ENCODE measurements around the gene ZMYM3. TPM values are rescaled to one million over a fixed set of nuclear protein-coding genes. Genes with fewer than 3 reads are reported as not detected.

The ZMYM3 gene
- total RNA-seq, 2 donors from 2014 or later = 18.3 TPM

GRCh38 chrX:71212536-71212935 lies 41.4 kb downstream of the ZMYM3 start:
- no peaks in the 10 kb centered on the region for H3K4me1 Mint-ChIP-seq
- no peak overlapping the region for H3K4me3 Mint-ChIP-seq
- H3K36me3 Mint-ChIP-seq (ENCODE audit: low read depth) = no peaks in the 10 kb centered on the region
- H3K9me3 Mint-ChIP-seq = no peaks in the 10 kb centered on the region
- no peak for ATAC-seq (replicated peaks)
- peaks cover 4% of the 10 kb centered on the region for H3K27me3 Mint-ChIP-seq
- no peak overlapping the region for H3K27ac Mint-ChIP-seq

DNA sequence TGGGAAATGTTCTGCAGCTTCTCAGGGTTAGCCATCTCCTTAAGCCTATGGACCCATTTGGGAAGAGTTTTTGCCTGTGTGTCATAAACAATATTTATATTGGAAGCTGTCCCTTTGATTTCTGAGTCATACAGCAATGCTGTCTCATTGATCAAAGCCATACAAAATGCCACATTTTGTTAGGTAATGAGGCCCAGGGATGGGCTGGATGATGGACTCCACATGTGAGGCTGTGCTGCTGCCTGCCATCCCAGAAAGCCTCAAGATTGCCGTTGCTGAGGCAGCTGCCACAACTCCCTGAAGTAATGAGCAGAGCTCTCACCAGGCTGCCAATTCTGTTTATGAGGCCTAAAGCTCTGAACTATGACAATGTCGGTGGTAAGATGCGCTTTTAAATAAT lies 43.1 kb downstream of the ZMYM3 start:
- no peak for ATAC-seq (replicated peaks)
- Mint-ChIP-seq H3K27me3 (peaks cover 4% of the 10 kb centered on the region), H3K4me1 (no peaks in the 10 kb centered on the region), H3K36me3 (ENCODE audit: low read depth) (no peaks in the 10 kb centered on the region), H3K9me3 (no peaks in the 10 kb centered on the region), H3K4me3 (no peak overlapping the region), H3K27ac (no peak overlapping the region)

DNA sequence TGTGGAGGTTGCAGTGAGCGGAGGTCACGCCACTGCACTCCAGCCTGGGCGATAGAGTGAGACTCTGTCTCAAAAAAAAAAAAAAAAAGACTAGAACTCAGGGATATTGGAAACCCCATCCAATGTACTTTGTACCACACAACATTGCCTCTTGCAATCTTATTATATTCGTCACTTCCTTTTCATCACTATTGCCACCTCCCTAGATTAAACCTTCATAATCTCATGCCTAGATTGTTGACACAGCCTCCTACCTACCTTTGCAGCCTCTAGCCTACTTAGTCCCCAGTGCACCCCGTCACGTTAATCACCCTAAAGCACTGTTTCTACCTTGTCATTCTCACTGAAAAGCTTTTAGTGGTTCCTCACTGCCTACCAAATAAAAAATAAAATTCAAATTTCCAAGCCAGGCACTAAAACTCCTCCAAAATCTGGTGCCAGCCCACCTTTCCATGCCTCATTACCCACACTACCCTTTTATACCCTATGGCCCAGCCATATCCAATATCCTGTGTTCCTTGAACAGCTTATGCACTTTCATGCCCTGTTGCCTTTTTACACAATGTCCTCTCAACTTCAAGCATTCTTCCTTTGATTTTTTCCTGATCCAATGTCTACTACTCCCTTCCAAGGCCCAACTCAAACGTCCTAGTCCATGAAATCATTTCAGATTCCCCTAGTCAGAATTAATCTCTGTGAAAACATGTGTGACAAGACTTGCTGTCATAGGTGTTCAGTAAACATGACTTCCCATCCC lies 54.5 kb downstream of the ZMYM3 start:
- Mint-ChIP-seq H3K4me1 (peaks cover 5% of the 10 kb centered on the region), H3K36me3 (ENCODE audit: low read depth) (peaks cover 11% of the 10 kb centered on the region), H3K4me3 (peak overlapping the region; percentile 32), H3K9me3 (no peaks in the 10 kb centered on the region), H3K27ac (no peak overlapping the region), H3K27me3 (no peaks in the 10 kb centered on the region)
- ATAC-seq (replicated peaks) = no peak

- peaks cover 11% of the 10 kb centered on the region for H3K36me3 Mint-ChIP-seq (ENCODE audit: low read depth)
- peaks cover 5% of the 10 kb centered on the region for H3K4me1 Mint-ChIP-seq
Observed at GRCh38 chrX:71198066-71198465, 55.9 kb downstream of the ZMYM3 start.

DNA sequence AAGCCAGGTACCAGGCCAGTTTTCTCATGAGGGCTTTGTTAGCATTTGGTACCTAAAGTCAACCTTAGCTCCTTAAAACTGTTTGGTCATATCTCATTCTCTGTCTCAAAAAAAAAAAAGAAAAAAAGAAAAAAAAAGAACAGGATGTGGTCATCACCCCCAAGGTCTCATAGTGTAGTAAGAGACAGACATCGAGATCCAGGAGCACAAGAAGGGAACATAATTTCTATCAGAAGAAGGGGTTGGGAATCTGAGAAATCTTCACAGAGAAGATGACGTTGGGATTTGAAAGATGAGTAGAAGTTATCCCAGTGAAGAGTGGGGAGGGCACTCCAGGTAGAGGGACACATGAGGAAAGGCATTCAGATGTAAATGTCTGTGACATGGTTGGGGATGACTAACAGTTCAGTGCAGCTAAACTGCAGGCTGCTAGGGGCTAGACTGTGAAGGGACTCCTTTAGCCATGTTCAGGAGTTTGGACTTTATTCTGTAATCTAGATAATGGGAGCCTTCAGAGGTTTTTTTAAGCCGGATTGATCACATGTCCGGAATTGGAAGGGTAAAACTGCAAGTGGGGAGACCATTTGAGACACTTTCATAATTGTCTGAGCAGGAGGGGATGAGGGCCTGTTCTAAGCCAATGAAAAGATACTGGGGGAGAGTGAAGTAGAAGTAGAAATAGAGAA lies 57.8 kb downstream of the ZMYM3 start:
- H3K27ac Mint-ChIP-seq = peak overlapping the region; percentile 99
- H3K9me3 Mint-ChIP-seq = no peaks in the 10 kb centered on the region
- peaks cover 9% of the 10 kb centered on the region for H3K4me1 Mint-ChIP-seq
- peak; percentile 85 for ATAC-seq (replicated peaks)
- H3K27me3 Mint-ChIP-seq = no peaks in the 10 kb centered on the region
- H3K4me3 Mint-ChIP-seq = peak overlapping the region; percentile 100
- peaks cover 13% of the 10 kb centered on the region for H3K36me3 Mint-ChIP-seq (ENCODE audit: low read depth)

More at GRCh38 chrX:71198066-71198465, 55.9 kb downstream of the ZMYM3 start:
- Mint-ChIP-seq H3K9me3 (no peaks in the 10 kb centered on the region), H3K27ac (peak overlapping the region; percentile 71), H3K4me3 (peak overlapping the region; percentile 100), H3K27me3 (no peaks in the 10 kb centered on the region)
- ATAC-seq (replicated peaks) = peak; percentile 64

DNA sequence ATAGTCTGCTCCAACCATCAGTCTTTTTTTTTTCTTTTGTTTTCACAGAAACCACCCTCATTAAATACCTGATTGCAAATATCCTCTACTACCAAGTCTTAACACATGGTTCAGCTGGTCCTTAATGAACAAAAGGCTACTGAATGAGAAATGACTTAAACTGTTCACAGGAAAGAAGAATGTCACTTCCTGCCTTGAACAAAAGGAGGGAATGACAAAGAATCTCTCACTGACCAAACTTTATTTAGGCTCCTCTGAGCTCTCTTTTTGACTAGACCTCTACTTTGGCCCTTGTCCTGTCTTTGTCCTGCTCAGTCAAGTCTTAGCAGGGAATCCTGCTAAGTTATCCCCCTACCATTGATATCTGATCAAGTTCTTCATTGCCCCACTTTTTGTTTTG lies 62.7 kb downstream of the ZMYM3 start:
- Mint-ChIP-seq H3K4me1 (peaks cover 7% of the 10 kb centered on the region), H3K27me3 (no peaks in the 10 kb centered on the region), H3K36me3 (ENCODE audit: low read depth) (peaks cover 15% of the 10 kb centered on the region), H3K9me3 (no peaks in the 10 kb centered on the region), H3K4me3 (peak overlapping the region; percentile 46), H3K27ac (peak overlapping the region; percentile 90)
- ATAC-seq (replicated peaks) = no peak

Other genes with a start within 250 kb of the ZMYM3 start
- gene SNX12, start 185.8 kb downstream of the ZMYM3 start, total RNA-seq = 10 to 100 TPM; 47.2 to 49.0 TPM
- gene FOXO4, start 158.3 kb downstream of the ZMYM3 start, total RNA-seq = 10 to 100 TPM; 11.2 to 39.0 TPM
- gene CXorf65, start 147.4 kb downstream of the ZMYM3 start, total RNA-seq = 10 to 100 TPM; 15.1 to 36.4 TPM
- 100 to 1,000 TPM; 317 to 698 TPM for gene IL2RG, start 142.6 kb downstream of the ZMYM3 start, total RNA-seq
- 100 to 1,000 TPM in 1 of 2 donors, 10 to 100 TPM in 1; 46.2 to 144 TPM for gene MED12, start 135.5 kb downstream of the ZMYM3 start, total RNA-seq
- 1 to 10 TPM; 1.6 to 6.4 TPM for gene NLGN3, start 109.3 kb downstream of the ZMYM3 start, total RNA-seq
- gene GJB1, start 30.9 kb downstream of the ZMYM3 start, total RNA-seq = under 1 TPM in 1 of 2 donors, not detected in 1; 0.21 TPM
- 100 to 1,000 TPM; 394 to 499 TPM for gene NONO, start 29.5 kb upstream of the ZMYM3 start, total RNA-seq
- gene ITGB1BP2, start 47.6 kb upstream of the ZMYM3 start, total RNA-seq = 1 to 10 TPM; 7.4 to 9.2 TPM
- gene TAF1, start 112.2 kb upstream of the ZMYM3 start, total RNA-seq = 10 to 100 TPM; 31.9 to 37.2 TPM